SK-N-MC (cell line): ENCODE measurements around the gene MXRA5.

ENCODE experiments used
- EZH2 ChIP-seq: fragments of 200-600 bp; sonication (generic); IDR thresholded peaks from one replicate; pipeline ENCODE4 v1.6.1; 2017; ENCODE audit warnings: antibody characterized with exemption
- FOXP2 ChIP-seq: optimal IDR thresholded peaks from 2 replicates; pipeline ENCODE3; 2011; ENCODE audit warnings: mild to moderate bottlenecking, moderate library complexity; ENCODE audit not compliant: insufficient read depth; ENCODE audit errors: extremely low read length, control extremely low read depth
- POLR2AphosphoS5 ChIP-seq: IDR thresholded peaks from 2 replicates; pipeline ENCODE4 v1.6.1; 2012; ENCODE audit warnings: mild to moderate bottlenecking, low read depth, low read length, borderline replicate concordance

- no peak for TF ChIP-seq EZH2
- TF ChIP-seq POLR2AphosphoS5: no peak
- no peak for TF ChIP-seq FOXP2
Measured at GRCh38 chrX:3280706-3281105, 65.7 kb downstream of the MXRA5 start.
